Neural cell (in vitro differentiated cells): Measurements from ENCODE around the gene CTSV. TPM values are rescaled to one million over a fixed set of nuclear protein-coding genes. Genes with fewer than 3 reads are reported as not detected.

Source experiments
- H2AFZ ChIP-seq: fragments of 200-600, 300-800 bp; sonication (generic), shearing (Covaris generic); 2 replicates; pipeline ENCODE4 v1.6.0; 2014; ENCODE audit warnings: low read depth, mild to moderate bottlenecking, antibody characterized with exemption, low read length, moderate library complexity
- H3F3A ChIP-seq: fragments of 200-600 bp; shearing (Covaris generic); 2 replicates; pipeline ENCODE4 v1.6.1; 2016; ENCODE audit warnings: mild to moderate bottlenecking, moderate library complexity, mixed read lengths, antibody characterized with exemption, low read length; ENCODE audit not compliant: insufficient read depth, poor library complexity, severe bottlenecking
- H3K27ac ChIP-seq: fragments of 200-600, 300-800 bp; sonication (generic), shearing (Covaris generic); 2 replicates; pipeline ENCODE4 v1.5.1; 2014; ENCODE audit warnings: mild to moderate bottlenecking, low read length, moderate library complexity
- H3K27me3 ChIP-seq: fragments of 300-800, 200-600 bp; sonication (generic), shearing (Covaris generic); 2 replicates; pipeline ENCODE4 v1.6.0; 2014; ENCODE audit warnings: mild to moderate bottlenecking, low read depth, low read length, moderate library complexity; ENCODE audit not compliant: insufficient read depth
- H3K36me3 ChIP-seq: fragments of 300-800, 200-600 bp; sonication (generic), shearing (Covaris generic); 2 replicates; pipeline ENCODE4 v1.5.1; 2014; ENCODE audit warnings: mild to moderate bottlenecking, antibody characterized with exemption, low read length, moderate library complexity; ENCODE audit not compliant: insufficient read depth
- H3K4me2 ChIP-seq: fragments of 300-800, 200-600 bp; sonication (generic), shearing (Covaris generic); 2 replicates; pipeline ENCODE4 v1.6.0; 2014; ENCODE audit warnings: mild to moderate bottlenecking, low read length
- H3K4me3 ChIP-seq: fragments of 300-800, 200-600 bp; sonication (generic), shearing (Covaris generic); 2 replicates; pipeline ENCODE4 v1.5.1; 2014; ENCODE audit warnings: mild to moderate bottlenecking, low read length, moderate library complexity
- H3K79me2 ChIP-seq: fragments of 200-600 bp; shearing (Covaris generic); replicated peaks from 2 replicates; pipeline ENCODE4 v1.6.0; 2014; ENCODE audit warnings: mild to moderate bottlenecking, low read length, moderate library complexity; ENCODE audit not compliant: insufficient read depth
- H3K9ac ChIP-seq: fragments of 300-800, 200-600 bp; sonication (generic), shearing (Covaris generic); 2 replicates; pipeline ENCODE4 v1.6.1; 2016; ENCODE audit warnings: mild to moderate bottlenecking, low read length, mixed read lengths
- H3K9me2 ChIP-seq: fragments of 200-600 bp; shearing (Covaris generic); 2 replicates; pipeline ENCODE4 v1.6.1; 2016; ENCODE audit warnings: mild to moderate bottlenecking, low read length, mixed read lengths; ENCODE audit not compliant: insufficient read depth
- H3K9me3 ChIP-seq: fragments of 200-600, 300-800 bp; sonication (generic), shearing (Covaris generic); 2 replicates; pipeline ENCODE4 v1.6.1; 2016; ENCODE audit warnings: mild to moderate bottlenecking, mixed run types, low read length, moderate library complexity, mixed read lengths
- H4K20me1 ChIP-seq: fragments of 200-600 bp; shearing (Covaris generic); 2 replicates; pipeline ENCODE4 v1.6.1; 2016; ENCODE audit warnings: mild to moderate bottlenecking, mixed run types; ENCODE audit not compliant: insufficient read depth
- EP300 ChIP-seq: fragments of 450-650 bp; conservative IDR thresholded peaks from 2 replicates; pipeline ENCODE4 v1.6.1; 2014; ENCODE audit warnings: antibody characterized with exemption, mild to moderate bottlenecking, moderate library complexity; ENCODE audit not compliant: poor library complexity, severe bottlenecking
- EZH2 ChIP-seq: fragments of 200-600, 300-800 bp; shearing (Covaris generic), sonication (generic); IDR thresholded peaks from 2 replicates; pipeline ENCODE4 v1.6.1; 2014; ENCODE audit warnings: antibody characterized with exemption, low read length, borderline replicate concordance, mild to moderate bottlenecking; ENCODE audit not compliant: insufficient read depth, poor library complexity, severe bottlenecking
- POLR2AphosphoS5 ChIP-seq: IDR thresholded peaks from 2 replicates; pipeline ENCODE4 v1.6.1; 2012
- RAD21 ChIP-seq: fragments of 450-650 bp; conservative IDR thresholded peaks from 2 replicates; pipeline ENCODE4 v1.6.1; 2014; ENCODE audit warnings: antibody characterized with exemption, mild to moderate bottlenecking, moderate library complexity
- SMC3 ChIP-seq: fragments of 450-650 bp; conservative IDR thresholded peaks from 2 replicates; pipeline ENCODE4 v1.6.1; 2014; ENCODE audit warnings: antibody characterized with exemption, mild to moderate bottlenecking, moderate library complexity; ENCODE audit not compliant: poor library complexity
- TAF1 ChIP-seq: IDR thresholded peaks from 2 replicates; pipeline ENCODE4 v1.6.1; 2012; ENCODE audit warnings: low read depth
- polyA plus RNA-seq: library from polyadenylated mRNA; depleted of rRNA; stranded (reverse); fragments of >200 nt; gene quantifications from 2 replicates; pipeline ENCODE4 v1.2.3, GENCODE V29; 2014
- TF ChIP-seq, protein P1 (sequence below): IDR thresholded peaks from 2 replicates; pipeline ENCODE4 v1.6.1; 2012; ENCODE audit warnings: borderline replicate concordance
- TF ChIP-seq, protein P2 (sequence below): fragments of 450-650 bp; IDR thresholded peaks from 2 replicates; pipeline ENCODE4 v1.5.1; 2014; ENCODE audit warnings: antibody characterized with exemption, mild to moderate bottlenecking, moderate library complexity; ENCODE audit not compliant: poor library complexity, severe bottlenecking

CTSV gene
- polyA plus RNA-seq, 1 donor from 2014 or later: 1.8 TPM

DNA sequence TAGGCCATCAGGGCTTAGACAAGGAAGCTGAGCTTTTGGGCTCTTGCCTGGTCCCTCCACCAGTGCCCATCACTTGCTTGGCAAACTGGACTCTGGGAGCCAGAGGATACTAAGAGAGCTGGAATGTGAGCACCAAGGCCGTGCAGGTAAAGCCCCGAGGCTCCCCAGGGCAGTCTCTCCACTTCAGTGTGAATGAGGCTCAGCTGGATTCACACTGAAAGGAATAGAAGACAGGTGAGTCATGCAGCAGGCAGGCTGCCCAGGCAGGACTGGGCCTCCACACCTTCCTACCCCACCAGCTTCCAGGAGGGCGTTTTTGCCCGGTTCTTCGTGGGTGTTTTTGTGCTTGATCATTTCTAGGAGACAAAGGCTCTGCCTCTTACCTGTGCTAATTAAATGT is 7.3 kb upstream of the CTSV start:
- Histone ChIP-seq H3K36me3 (no peaks in the 10 kb centered on the region), H2AFZ (no peak overlapping the region), H3K27me3 (no peaks in the 10 kb centered on the region), H3K9me2 (no peaks in the 10 kb centered on the region), H3K4me2 (no peak overlapping the region), H3K79me2 (no peaks in the 10 kb centered on the region), H4K20me1 (no peaks in the 10 kb centered on the region), H3F3A (no peaks in the 10 kb centered on the region), H3K9me3 (no peaks in the 10 kb centered on the region), H3K27ac (no peak overlapping the region), H3K9ac (no peak overlapping the region), H3K4me3 (no peak overlapping the region)
- no peak for TF ChIP-seq RAD21
- TF ChIP-seq EP300: no peak
- TF ChIP-seq, protein P1, sequence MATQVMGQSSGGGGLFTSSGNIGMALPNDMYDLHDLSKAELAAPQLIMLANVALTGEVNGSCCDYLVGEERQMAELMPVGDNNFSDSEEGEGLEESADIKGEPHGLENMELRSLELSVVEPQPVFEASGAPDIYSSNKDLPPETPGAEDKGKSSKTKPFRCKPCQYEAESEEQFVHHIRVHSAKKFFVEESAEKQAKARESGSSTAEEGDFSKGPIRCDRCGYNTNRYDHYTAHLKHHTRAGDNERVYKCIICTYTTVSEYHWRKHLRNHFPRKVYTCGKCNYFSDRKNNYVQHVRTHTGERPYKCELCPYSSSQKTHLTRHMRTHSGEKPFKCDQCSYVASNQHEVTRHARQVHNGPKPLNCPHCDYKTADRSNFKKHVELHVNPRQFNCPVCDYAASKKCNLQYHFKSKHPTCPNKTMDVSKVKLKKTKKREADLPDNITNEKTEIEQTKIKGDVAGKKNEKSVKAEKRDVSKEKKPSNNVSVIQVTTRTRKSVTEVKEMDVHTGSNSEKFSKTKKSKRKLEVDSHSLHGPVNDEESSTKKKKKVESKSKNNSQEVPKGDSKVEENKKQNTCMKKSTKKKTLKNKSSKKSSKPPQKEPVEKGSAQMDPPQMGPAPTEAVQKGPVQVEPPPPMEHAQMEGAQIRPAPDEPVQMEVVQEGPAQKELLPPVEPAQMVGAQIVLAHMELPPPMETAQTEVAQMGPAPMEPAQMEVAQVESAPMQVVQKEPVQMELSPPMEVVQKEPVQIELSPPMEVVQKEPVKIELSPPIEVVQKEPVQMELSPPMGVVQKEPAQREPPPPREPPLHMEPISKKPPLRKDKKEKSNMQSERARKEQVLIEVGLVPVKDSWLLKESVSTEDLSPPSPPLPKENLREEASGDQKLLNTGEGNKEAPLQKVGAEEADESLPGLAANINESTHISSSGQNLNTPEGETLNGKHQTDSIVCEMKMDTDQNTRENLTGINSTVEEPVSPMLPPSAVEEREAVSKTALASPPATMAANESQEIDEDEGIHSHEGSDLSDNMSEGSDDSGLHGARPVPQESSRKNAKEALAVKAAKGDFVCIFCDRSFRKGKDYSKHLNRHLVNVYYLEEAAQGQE: no peak
- TF ChIP-seq TAF1: no peak
- TF ChIP-seq EZH2: no peak
- TF ChIP-seq, protein P2, sequence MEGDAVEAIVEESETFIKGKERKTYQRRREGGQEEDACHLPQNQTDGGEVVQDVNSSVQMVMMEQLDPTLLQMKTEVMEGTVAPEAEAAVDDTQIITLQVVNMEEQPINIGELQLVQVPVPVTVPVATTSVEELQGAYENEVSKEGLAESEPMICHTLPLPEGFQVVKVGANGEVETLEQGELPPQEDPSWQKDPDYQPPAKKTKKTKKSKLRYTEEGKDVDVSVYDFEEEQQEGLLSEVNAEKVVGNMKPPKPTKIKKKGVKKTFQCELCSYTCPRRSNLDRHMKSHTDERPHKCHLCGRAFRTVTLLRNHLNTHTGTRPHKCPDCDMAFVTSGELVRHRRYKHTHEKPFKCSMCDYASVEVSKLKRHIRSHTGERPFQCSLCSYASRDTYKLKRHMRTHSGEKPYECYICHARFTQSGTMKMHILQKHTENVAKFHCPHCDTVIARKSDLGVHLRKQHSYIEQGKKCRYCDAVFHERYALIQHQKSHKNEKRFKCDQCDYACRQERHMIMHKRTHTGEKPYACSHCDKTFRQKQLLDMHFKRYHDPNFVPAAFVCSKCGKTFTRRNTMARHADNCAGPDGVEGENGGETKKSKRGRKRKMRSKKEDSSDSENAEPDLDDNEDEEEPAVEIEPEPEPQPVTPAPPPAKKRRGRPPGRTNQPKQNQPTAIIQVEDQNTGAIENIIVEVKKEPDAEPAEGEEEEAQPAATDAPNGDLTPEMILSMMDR: no peak
- TF ChIP-seq POLR2AphosphoS5: no peak
- TF ChIP-seq SMC3: no peak

DNA sequence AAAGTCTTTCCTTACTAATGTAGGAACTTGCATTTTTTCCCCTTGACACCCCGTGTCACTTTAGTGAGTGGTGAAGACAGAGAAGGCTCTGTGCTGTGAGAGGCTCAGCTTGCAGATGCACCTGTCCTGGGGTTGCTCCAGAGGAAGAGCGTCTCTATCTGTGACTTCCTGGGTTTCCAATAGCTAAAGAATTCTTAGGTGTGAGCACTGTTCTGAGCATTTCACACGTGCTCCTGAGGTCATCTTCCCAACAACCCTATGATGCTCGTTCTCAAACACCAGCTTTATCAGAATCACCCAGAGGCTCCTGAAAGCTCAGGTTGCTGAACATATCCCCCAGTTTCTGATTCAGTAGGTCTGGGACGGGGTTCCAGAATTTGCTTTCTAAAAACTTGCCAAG is 6.4 kb upstream of the CTSV start:
- Histone ChIP-seq H3K4me2 (no peak overlapping the region), H3K4me3 (no peak overlapping the region), H3F3A (no peaks in the 10 kb centered on the region), H3K79me2 (no peaks in the 10 kb centered on the region), H3K9me2 (no peaks in the 10 kb centered on the region), H3K36me3 (no peaks in the 10 kb centered on the region), H3K9me3 (no peaks in the 10 kb centered on the region), H3K27me3 (no peaks in the 10 kb centered on the region), H3K27ac (no peak overlapping the region), H3K9ac (no peak overlapping the region), H4K20me1 (no peaks in the 10 kb centered on the region), H2AFZ (no peak overlapping the region)
- no peak for TF ChIP-seq RAD21
- no peak for TF ChIP-seq POLR2AphosphoS5
- TF ChIP-seq, protein P1: no peak
- TF ChIP-seq EZH2: no peak
- no peak for TF ChIP-seq TAF1
- TF ChIP-seq, protein P2: no peak
- no peak for TF ChIP-seq EP300
